ENCODE results near the gene FST. TPM values are rescaled to one million over a fixed set of nuclear protein-coding genes. Genes with fewer than 3 reads are reported as not detected.

FST gene
- total RNA-seq, 2 donors from 2014 or later: not detected

Other genes with a start within 250 kb of the FST start
- gene NDUFS4, start 80.0 kb downstream of the FST start, total RNA-seq: 10 to 100 TPM; 46.2 to 50.8 TPM

Data from activated T-helper 17 cell treated with anti-CD3 and anti-CD28 coated beads, Interleukin-2, amount 50 U/mL, for 72 hours (primary cell).